NCI-H460 (cell line): Measurements from ENCODE around the gene SNTG2. TPM values are rescaled to one million over a fixed set of nuclear protein-coding genes. Genes with fewer than 3 reads are reported as not detected.

Experiments
- DNase-seq: peaks from one replicate; pipeline ENCODE4 v3.0.0-alpha.2; 2016; ENCODE audit warnings: low read depth; ENCODE audit errors: extremely low read depth
- total RNA-seq: library from RNA; depleted of rRNA; stranded (reverse); fragments of >200 nt; shearing (Covaris generic); gene quantifications from 2 replicates; pipeline ENCODE4 v1.2.3, GENCODE V29; 2014

Gene SNTG2
- total RNA-seq, 1 experiment from 2014 or later, result not detected

GRCh38 chr2:1041012-1041805, 90.6 kb downstream of the SNTG2 start:
- no peak for DNase-seq

- DNase-seq, result no peak
These were observed 94.5 kb downstream of the SNTG2 start for GRCh38 chr2:1045109-1045508.

- DNase-seq, result no peak
These were observed 95.4 kb downstream of the SNTG2 start for GRCh38 chr2:1046067-1046466.

GRCh38 chr2:1047485-1047884, 96.8 kb downstream of the SNTG2 start:
- DNase-seq, result no peak

GRCh38 chr2:1049691-1050090, 99.0 kb downstream of the SNTG2 start:
- no peak for DNase-seq

- DNase-seq, result peak; percentile 6
These were observed 100.4 kb downstream of the SNTG2 start for GRCh38 chr2:1051075-1051474.

- DNase-seq, result no peak
These were observed 102.1 kb downstream of the SNTG2 start for GRCh38 chr2:1052771-1053191.

- DNase-seq, result no peak
These were observed 103.1 kb downstream of the SNTG2 start for GRCh38 chr2:1053786-1054185.

- no peak for DNase-seq
These were observed 103.8 kb downstream of the SNTG2 start for GRCh38 chr2:1054399-1054798.

- no peak for DNase-seq
These were observed 104.5 kb downstream of the SNTG2 start for GRCh38 chr2:1055014-1055595.

GRCh38 chr2:1060372-1060771, 109.7 kb downstream of the SNTG2 start:
- DNase-seq, result no peak

GRCh38 chr2:1060987-1061386, 110.3 kb downstream of the SNTG2 start:
- no peak for DNase-seq

GRCh38 chr2:1068241-1068640, 117.6 kb downstream of the SNTG2 start:
- no peak for DNase-seq

GRCh38 chr2:1068822-1069221, 118.2 kb downstream of the SNTG2 start:
- DNase-seq, result no peak

GRCh38 chr2:1069847-1070246, 119.2 kb downstream of the SNTG2 start:
- no peak for DNase-seq

GRCh38 chr2:1070601-1071000, 120.0 kb downstream of the SNTG2 start:
- no peak for DNase-seq

GRCh38 chr2:1071650-1072049, 121.0 kb downstream of the SNTG2 start:
- no peak for DNase-seq

- no peak for DNase-seq
These were observed 121.6 kb downstream of the SNTG2 start for GRCh38 chr2:1072250-1072649.

- DNase-seq, result no peak
These were observed 127.3 kb downstream of the SNTG2 start for GRCh38 chr2:1077911-1078310.

GRCh38 chr2:1078326-1078725, 127.7 kb downstream of the SNTG2 start:
- DNase-seq, result no peak

GRCh38 chr2:1079873-1080799, 129.5 kb downstream of the SNTG2 start:
- DNase-seq, result no peak
